H1 (cell line): Measurements from ENCODE around the gene USH2A. TPM values are rescaled to one million over a fixed set of nuclear protein-coding genes. Genes with fewer than 3 reads are reported as not detected.

Experiments
- EGR1 ChIP-seq: IDR thresholded peaks from 2 replicates; pipeline ENCODE4 v1.6.1; 2011; ENCODE audit warnings: low read depth, low read length, borderline replicate concordance
- GABPA ChIP-seq: IDR thresholded peaks from 2 replicates; pipeline ENCODE4 v1.6.1; 2011; ENCODE audit warnings: mild to moderate bottlenecking, low read length, moderate library complexity, borderline replicate concordance; ENCODE audit not compliant: insufficient read depth
- YY1 ChIP-seq: IDR thresholded peaks from 2 replicates; pipeline ENCODE4 v1.6.1; 2011; ENCODE audit warnings: low read depth, mild to moderate bottlenecking, low read length
- polyA plus RNA-seq, 7 experiments: library from polyadenylated mRNA; depleted of rRNA in 3 of 7; stranded (reverse) in 5 of 7; unstranded in 2 of 7; fragments of >200 nt in 5 of 7; fragments of 200-250 nt in 2 of 7; gene quantifications; 1 replicate in 5 of 7; 2 replicates in 1 of 7; 4 replicates in 1 of 7; pipeline versions ENCODE4 v1.2.1 to v1.2.3, GENCODE V29; 2011 to 2013; ENCODE audit warnings: missing spikeins in 2 of 7, mixed read lengths in 2 of 7
- total RNA-seq: library from RNA; stranded (reverse); fragmentation: NEBNext Ultra II Directional; extraction: Animal tissue kit (Norgen Biotek cat#: 25700); gene quantifications from 2 replicates; pipeline ENCODE4 v1.2.1, GENCODE V29; 2021

The USH2A gene
- total and polyA plus RNA-seq, 2 of the 8 experiments (the other 6 are each of a cell fraction or from before 2014, with no cell fraction given) = 0.02 to 0.17 TPM

GRCh38 chr1:215643592-215644321 lies 779.5 kb downstream of the USH2A start (continued):
- TF ChIP-seq EGR1 = no peak
- no peak for TF ChIP-seq YY1
- TF ChIP-seq GABPA = no peak
